ENCODE measurements around the gene DNM3.
"Not testable (repeated sequence)": the region's sequence is repeated elsewhere in the genome, so short reads cannot be mapped to it uniquely, and the experiment has no call there.

The DNM3 gene

GRCh38 chr1:172344444-172344843, 503.1 kb downstream of the DNM3 start:
- DNase-seq, result no peak

GRCh38 chr1:172345077-172345476, 503.8 kb downstream of the DNM3 start:
- DNase-seq, result no peak

DNA sequence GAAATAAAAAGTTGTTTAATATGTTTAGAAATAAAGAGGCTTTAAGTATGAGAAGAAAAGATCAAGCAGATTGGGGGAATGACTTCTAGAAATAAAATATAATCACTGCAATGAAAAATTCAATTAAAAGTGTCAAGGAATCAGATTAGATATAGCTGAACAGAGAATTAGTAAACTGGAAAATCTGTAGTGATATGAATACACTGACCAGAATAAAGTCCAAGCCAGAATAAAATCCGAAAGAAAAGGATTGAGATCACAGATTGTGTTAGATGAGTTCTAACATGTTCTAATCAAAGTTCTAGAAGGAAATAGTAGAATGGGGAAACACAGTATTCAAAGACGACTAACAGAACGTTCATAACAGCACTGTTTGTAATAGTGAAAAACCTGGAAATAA, 506.1 kb downstream of the DNM3 start:
- DNase-seq, result no peak

DNA sequence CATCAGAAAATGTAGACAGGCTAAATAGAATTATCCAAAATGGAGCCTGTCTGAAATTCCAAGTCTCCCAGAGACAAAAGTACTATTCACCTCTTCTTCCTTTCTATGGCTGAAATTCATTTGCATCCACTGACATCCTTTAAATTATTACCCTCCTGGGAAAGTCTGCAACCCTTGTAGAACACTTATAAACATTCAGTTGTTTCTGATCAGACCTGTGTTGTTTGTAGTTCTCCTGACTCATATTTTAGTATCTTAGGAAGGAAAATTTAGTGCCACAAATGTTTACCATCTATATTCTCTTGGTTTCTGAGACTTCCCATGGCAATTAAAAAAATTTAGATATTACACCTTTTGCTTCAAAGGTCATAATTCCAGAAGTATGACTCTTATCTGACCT, 509.6 kb downstream of the DNM3 start:
- DNase-seq, result no peak

DNA sequence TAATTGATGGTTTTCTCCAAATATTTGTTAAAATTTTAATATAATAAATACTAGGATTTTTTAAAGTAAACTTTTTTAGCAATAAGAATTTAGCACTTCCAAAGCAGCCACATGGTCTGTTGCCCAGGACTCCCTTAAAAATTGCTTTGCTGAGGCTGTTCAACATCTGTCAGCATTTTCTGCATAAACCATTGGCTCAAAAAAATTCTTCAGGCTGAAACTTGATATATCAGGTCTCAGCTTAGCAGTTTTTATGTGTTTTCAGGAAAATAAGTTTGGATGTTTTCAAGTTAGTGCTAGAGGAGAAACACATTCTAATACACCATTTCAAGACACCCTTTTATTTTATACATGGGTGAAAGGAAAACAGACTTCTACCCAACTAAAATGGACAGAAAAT, 510.0 kb downstream of the DNM3 start:
- DNase-seq, result no peak

GRCh38 chr1:172351754-172352161, 510.5 kb downstream of the DNM3 start:
- DNase-seq, result no peak

GRCh38 chr1:172352435-172352834, 511.1 kb downstream of the DNM3 start:
- DNase-seq, result no peak

GRCh38 chr1:172354291-172355274, 513.3 kb downstream of the DNM3 start:
- no peak for DNase-seq

DNA sequence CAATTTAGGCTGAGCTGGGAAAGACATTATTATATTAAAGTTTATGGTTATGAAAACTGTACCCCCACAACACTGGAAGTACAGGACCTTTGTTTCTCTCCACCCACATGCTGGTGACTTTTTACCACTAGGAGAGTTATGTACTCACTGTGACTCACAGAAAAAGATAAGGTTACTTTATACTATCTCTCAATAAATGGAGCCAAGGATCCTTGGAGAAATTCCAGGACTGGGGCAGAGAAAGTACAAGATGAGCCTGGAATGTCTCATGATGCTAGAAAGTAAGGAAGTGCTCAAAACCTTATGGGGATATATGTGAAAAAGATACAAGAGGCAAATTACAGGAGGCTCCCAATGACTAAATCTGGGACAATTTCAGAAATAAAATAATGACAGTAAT, 515.3 kb downstream of the DNM3 start:
- DNase-seq, result no peak

DNA sequence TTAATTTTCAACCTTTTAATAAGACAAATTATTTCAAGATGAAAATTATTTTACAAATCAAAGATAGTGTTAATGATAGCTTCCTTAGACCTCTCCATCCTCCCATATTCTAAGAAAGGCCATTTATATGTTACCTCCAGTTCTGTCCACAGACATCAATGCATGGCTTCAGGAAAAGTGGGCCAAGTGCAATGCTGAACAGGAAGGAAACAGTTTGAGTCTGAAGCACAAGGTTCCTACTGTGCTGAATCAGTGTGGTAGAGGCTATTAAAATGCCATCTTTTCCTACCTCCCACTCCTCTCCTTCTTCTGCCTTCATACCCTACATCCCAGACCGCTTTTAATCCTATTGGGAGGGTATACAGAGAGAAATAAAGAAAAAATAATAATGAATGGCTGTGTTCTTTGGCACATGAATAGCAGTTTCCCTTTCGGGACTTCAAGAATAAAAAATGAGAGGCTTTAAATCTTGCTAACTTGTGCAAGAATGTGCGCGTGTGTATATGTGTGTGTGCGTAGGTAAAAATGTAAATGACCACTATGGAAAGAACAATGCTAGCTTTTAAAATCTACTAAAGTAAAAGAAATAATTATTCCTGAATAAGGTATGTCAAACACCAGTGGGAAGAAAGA, 516.6 kb downstream of the DNM3 start:
- DNase-seq, result no peak

DNA sequence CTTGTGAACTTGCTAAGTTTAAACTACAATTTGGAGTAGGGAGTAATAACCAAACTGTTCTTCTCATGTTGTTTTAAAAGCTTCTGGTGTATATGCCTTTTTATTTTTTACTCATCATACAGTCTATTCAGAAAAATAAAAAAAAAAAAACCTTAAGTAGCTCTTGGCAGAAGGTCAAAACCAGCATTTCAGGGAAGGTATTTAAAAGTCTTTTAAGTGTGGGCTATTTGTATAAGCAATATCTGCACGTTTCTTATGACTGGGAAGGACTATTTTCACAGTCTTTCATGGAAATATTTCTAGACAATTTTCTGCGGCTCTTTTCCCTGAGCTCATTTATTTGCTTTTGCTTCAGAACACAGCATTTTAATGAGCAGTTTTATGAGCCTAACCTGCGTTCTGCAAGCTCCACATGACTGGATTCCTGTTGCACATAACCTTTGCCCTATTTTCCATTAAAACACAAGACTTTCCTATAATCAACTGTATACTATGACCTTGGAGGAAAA, 518.2 kb downstream of the DNM3 start:
- DNase-seq, result peak; percentile 63

DNA sequence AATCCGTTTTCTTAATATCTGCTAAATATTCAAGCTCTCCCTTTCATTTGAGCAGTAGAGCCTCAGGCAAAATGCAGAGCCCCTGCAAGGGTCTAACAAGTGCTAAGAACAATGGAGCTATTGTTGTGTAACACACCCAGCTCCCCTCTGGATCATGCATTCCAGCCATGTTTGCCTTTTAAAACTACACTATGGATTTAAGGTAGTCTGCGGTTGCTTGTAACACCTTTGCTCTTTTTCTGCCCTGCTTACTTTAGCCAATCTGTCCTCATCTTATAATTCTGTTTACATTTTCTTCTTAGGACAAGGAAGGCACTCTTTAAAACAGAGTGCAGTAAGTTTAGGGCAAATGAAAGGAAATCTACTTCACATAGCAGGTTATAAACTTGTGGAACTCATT, 519.2 kb downstream of the DNM3 start:
- DNase-seq, result no peak

DNA sequence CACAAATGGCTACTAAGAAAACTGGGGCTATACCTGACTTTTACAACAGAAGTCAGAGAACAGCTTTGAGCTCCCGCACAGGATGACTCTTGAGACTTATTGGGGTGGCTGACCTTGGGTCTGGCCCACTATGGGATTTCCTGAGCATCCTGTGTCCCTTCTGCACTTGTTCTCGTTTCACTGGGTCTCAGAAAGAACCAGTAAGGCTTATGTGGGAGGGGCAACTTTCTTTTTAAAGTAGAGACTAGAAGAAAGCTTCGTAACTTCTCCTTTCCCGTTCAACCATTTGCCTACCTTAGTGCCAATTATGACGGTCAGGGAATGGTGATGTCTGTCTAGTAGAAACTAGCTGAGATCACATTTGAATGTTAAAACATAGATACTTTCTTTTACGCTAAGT, 519.7 kb downstream of the DNM3 start:
- DNase-seq, result no peak

DNA sequence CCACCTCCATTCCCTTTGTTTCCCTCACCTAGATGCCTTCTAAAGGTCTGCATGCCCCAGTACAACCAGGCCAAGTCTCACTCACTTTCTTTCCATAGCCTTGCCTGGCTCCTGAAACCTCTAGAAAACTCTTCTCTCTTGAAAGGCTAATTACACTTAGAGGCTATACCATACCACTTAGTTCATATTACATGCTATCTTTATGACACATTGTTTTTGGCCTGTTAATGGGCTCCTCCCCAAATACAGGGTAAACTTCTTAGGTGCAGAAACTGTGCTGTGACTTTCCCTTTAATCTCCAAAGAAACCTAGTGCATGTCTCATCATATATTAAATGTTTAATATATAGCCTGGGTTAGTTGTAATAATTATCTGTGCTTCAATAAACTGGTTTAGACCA, 522.6 kb downstream of the DNM3 start:
- DNase-seq, result no peak

- not testable (repeated sequence) for DNase-seq
Observed at GRCh38 chr1:172371646-172372045, 530.3 kb downstream of the DNM3 start.

DNA sequence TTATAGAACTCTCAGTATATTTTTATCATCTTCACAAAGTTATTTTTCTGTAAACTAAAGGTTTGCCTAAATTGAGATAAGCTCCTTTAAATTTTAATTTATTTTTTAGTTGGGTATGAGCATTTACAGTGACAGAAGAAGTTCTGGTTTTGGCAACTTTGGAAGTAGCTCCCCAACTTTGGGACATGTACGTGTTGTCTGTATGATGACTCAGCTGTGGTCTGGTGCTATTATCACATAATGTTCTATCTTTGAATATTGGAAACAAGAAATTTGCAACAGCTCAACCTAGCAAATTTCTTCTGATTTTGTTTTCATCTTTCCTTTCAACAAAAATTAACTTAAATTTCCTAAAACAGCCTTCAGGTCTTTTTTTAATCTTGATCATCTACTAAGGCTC, 532.6 kb downstream of the DNM3 start:
- no peak for DNase-seq

DNA sequence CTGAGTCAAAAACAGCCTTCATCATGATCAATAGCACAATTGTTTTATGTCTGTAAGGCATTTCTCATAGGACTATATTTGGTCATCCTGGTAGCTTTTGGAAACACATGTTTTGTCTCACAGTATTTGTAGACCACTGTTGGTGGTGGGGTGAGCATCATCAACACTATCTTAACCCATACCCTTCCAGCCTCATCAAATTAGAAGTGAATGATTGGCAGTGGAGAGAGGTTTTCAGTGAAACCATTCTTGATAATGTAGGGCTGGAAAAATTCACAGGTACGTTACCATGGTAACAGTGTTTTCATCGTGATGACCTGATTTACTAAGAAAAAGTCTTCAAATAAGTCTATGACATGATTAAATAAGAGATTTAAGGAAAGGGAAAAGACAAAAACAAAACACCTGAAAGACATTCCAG, 533.9 kb downstream of the DNM3 start:
- DNase-seq, result no peak

DNA sequence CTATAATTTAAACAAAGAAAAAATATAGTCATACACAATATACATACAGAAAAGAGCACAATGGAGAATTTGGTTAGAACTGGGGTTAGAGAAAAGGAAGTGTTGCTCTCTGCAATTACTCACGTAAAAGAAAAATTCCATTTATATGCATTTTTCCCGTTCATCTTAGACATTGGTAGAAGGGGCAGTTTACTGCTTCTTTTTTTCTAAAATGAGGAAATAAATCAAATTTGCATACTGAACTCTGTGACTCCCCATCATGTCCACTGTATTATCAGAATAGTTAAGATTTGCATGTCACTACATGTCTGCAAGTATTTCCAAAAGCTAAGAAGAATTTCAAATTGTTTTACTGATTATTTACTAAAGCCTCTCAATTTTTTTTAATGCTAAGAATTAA, 535.1 kb downstream of the DNM3 start:
- no peak for DNase-seq

GRCh38 chr1:172377565-172377964, 536.3 kb downstream of the DNM3 start:
- DNase-seq, result no peak

DNA sequence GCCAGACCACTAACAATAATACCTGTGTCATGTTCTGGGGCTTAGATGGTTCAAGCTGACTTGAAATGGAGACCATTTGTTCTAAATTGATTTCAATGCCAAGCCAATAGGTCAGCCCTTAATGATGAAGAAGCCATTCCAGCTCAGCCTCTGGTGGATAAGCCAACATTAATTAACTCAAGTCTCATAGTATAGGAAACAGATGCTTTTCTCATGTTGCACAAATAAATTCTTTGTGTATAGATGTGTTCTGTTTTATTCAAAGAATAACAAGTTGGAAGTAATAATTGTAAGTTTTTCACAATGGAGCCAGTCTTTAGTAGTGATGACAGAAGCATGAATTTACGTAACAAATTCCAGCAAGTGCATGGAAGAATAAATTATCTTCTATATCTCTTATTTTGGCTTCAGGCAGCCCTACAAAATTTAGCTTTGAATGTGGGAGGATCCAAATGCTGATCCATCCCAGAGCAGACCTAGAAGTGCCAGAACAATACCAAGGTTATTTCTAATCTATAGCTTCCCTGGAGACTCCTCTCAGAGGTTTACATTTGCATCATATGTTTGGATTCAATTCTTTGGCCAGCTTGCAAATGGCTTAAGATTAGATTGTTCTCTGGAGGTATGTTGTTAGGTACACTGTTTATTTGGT, 536.9 kb downstream of the DNM3 start:
- DNase-seq, result no peak

- DNase-seq, result no peak
Observed at GRCh38 chr1:172380441-172381244, 539.3 kb downstream of the DNM3 start.

DNA sequence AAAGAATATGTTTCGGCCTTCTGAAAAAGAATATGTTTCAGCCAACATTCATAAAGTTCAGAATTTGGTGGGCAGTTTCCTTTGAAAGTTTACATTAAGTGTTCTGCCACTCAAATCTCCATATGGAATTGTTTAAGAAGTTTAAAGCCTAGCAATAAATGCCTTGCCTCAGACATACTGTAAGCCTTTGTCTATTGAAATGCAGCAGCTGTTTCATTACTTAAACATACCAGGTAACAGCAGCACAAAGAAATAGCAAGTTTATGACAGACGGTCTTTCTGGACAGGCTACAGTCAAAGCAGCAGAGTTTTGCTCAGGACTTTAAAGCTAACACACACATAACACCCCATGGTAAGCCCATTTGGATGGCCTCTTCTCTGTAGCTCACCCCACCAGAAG, 540.6 kb downstream of the DNM3 start:
- no peak for DNase-seq

DNA sequence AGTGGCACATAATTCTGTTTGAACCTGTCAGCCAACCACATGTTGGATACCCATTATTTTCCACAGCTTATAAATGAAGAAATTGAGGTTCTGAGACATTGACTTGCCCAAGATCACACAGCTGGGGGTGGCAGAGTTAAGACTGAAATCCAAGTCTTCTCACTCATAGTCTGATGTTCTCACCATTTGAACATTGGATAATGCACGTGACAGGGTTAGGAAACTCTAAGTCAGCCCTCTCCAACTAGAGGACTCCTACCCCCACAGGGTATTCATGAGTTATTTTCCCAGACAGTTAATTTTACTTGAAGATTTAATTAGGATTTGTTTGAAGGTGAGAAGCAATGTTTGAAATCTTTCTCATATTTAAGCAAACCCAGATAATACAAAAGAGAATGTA, 541.1 kb downstream of the DNM3 start:
- no peak for DNase-seq
